Vagina (tissue), 2 donors: ENCODE measurements around the gene ZNF765.

ENCODE experiments used
- POLR2A ChIP-seq, 2 donors: fragments of 450-650 bp; IDR thresholded peaks; one replicate each; pipeline ENCODE4 v1.6.1; 2017; ENCODE audit warnings: antibody characterized with exemption in 2 of 2, mild to moderate bottlenecking in 2 of 2, moderate library complexity in 2 of 2
- TF ChIP-seq, protein P1 (sequence below), 3 experiments: fragments of 450-650 bp in 2 of 3; fragments of 200-600 bp in 1 of 3; sonication (generic) in 1 of 3; IDR thresholded peaks; one replicate each; pipeline ENCODE4 v1.5.1; 2017 to 2019; ENCODE audit warnings: antibody characterized with exemption in 3 of 3, mild to moderate bottlenecking in 2 of 3, moderate library complexity in 2 of 3

DNA sequence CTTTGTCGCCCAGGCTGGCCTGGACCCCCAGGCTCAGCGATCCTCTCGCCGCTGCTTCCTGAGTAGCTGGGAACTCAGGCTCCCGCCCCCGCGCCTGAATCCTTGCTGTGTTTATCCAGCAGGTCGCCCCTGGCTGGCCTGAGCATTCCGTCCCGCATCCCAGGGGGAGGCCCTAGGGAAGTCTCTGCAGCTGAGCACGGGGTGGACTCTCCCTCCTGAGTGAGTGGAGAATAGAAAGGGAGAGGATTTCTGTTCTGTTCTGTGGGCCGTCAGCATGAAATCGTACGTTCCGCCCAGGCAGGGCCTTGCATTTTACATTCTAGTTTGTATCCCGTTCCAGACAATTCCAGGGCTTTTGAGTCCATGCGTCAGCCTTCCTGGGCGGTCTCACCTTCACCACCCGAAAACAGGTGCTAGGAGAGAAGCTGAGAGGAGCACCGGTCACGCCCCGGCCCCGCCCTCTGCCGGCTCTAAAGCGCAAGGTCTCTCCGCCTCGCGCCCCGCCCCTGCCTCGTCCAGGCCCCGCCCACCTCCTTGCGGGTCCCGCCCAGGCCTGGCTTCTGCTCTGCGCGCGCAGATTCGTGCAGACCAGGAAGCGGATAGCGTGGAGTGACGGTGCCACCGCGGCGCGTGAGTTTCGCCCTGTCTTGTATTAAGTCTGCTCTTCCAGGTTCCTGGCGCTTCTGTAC is 36.6 kb downstream of the ZNF765 start, which contains the start of gene ZNF761:
- TF ChIP-seq, protein P1, sequence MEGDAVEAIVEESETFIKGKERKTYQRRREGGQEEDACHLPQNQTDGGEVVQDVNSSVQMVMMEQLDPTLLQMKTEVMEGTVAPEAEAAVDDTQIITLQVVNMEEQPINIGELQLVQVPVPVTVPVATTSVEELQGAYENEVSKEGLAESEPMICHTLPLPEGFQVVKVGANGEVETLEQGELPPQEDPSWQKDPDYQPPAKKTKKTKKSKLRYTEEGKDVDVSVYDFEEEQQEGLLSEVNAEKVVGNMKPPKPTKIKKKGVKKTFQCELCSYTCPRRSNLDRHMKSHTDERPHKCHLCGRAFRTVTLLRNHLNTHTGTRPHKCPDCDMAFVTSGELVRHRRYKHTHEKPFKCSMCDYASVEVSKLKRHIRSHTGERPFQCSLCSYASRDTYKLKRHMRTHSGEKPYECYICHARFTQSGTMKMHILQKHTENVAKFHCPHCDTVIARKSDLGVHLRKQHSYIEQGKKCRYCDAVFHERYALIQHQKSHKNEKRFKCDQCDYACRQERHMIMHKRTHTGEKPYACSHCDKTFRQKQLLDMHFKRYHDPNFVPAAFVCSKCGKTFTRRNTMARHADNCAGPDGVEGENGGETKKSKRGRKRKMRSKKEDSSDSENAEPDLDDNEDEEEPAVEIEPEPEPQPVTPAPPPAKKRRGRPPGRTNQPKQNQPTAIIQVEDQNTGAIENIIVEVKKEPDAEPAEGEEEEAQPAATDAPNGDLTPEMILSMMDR (IDR thresholded peaks at IDR 0.05): peak in 2 of 3 experiments; percentile 6 to 28
- peak in 1 of 2 donors; percentile 78 for TF ChIP-seq POLR2A (IDR thresholded peaks at IDR 0.05)
